ENCODE measurements around the gene PGLYRP4. TPM values are rescaled to one million over a fixed set of nuclear protein-coding genes. Genes with fewer than 3 reads are reported as not detected.

Gene PGLYRP4
- total and polyA plus RNA-seq, 8 donors, result not detected

GRCh38 chr1:153343811-153344717 lies 4.6 kb downstream of the PGLYRP4 start:
- intact Hi-C loops (cut with DNase I), result no loop called here
- ATAC-seq, result peak; percentile 5

DNA sequence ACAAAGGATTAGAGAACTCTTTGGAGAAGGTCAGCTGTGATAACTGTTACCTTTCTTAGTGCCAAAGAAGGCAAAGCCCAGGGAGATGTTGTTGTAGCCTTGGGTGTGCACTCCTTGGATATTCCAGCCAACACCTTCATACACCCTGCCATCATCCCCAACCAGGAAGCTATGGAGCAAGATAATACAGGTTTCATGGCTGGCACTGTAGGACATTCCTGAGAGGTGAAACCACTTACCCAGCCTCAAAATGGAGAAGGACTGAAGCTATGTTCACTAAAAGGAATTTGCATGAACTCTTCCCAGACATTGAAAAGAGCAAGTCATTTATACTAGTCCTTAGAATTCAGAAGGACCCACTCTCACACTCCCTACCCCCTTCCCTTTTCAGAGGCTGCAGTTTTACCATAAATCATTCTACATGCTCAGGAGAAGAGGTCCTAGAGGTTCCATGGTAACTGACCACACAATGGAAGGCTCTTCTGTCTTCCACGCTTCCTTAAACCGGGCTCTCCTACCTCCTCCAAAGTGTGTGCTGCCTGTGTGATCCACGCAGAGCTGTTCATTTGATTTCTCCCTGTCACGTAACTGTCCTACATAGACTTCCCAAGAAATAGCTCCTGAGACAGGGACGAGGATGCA lies 5.5 kb downstream of the PGLYRP4 start:
- no peak for ATAC-seq
- Histone ChIP-seq H3K4me1 (peaks cover 0 to 26% of the 10 kb centered on the region in 2 donors), H3K27ac (no peak overlapping the region), H3K36me3 (no peaks in the 10 kb centered on the region), H3K4me3 (no peak overlapping the region), H3K27me3 (peaks cover 0 to 8% of the 10 kb centered on the region in 2 donors), H3K9me3 (no peaks in the 10 kb centered on the region)
- TF ChIP-seq, protein P1, sequence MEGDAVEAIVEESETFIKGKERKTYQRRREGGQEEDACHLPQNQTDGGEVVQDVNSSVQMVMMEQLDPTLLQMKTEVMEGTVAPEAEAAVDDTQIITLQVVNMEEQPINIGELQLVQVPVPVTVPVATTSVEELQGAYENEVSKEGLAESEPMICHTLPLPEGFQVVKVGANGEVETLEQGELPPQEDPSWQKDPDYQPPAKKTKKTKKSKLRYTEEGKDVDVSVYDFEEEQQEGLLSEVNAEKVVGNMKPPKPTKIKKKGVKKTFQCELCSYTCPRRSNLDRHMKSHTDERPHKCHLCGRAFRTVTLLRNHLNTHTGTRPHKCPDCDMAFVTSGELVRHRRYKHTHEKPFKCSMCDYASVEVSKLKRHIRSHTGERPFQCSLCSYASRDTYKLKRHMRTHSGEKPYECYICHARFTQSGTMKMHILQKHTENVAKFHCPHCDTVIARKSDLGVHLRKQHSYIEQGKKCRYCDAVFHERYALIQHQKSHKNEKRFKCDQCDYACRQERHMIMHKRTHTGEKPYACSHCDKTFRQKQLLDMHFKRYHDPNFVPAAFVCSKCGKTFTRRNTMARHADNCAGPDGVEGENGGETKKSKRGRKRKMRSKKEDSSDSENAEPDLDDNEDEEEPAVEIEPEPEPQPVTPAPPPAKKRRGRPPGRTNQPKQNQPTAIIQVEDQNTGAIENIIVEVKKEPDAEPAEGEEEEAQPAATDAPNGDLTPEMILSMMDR (IDR thresholded peaks at IDR 0.05), result no peak
- DNase-seq, result no peak
- intact Hi-C loops (cut with DNase I), result no loop called here

More at GRCh38 chr1:153343811-153344717, 4.6 kb downstream of the PGLYRP4 start:
- Histone ChIP-seq H3K27ac (peak overlapping the region in 1 of 2 donors; percentile 35), H3K4me1 (peaks cover 0 to 26% of the 10 kb centered on the region in 2 donors), H3K4me3 (no peak overlapping the region), H3K27me3 (peaks cover 0 to 17% of the 10 kb centered on the region in 2 donors), H3K36me3 (no peaks in the 10 kb centered on the region), H3K9me3 (no peaks in the 10 kb centered on the region)
- TF ChIP-seq, protein P1 (IDR thresholded peaks at IDR 0.05), result no peak
- DNase-seq, result no peak

- Histone ChIP-seq H3K27ac (no peak overlapping the region), H3K4me3 (no peak overlapping the region), H3K4me1 (peaks cover 0 to 26% of the 10 kb centered on the region in 2 donors), H3K36me3 (no peaks in the 10 kb centered on the region), H3K9me3 (no peaks in the 10 kb centered on the region), H3K27me3 (peaks cover 0 to 4% of the 10 kb centered on the region in 2 donors)
- TF ChIP-seq, protein P1 (IDR thresholded peaks at IDR 0.05), result no peak
- ATAC-seq, result no peak
- intact Hi-C loops (cut with DNase I), result no loop called here
- no peak for DNase-seq
Measured at GRCh38 chr1:153342178-153342577, 6.5 kb downstream of the PGLYRP4 start.

DNA sequence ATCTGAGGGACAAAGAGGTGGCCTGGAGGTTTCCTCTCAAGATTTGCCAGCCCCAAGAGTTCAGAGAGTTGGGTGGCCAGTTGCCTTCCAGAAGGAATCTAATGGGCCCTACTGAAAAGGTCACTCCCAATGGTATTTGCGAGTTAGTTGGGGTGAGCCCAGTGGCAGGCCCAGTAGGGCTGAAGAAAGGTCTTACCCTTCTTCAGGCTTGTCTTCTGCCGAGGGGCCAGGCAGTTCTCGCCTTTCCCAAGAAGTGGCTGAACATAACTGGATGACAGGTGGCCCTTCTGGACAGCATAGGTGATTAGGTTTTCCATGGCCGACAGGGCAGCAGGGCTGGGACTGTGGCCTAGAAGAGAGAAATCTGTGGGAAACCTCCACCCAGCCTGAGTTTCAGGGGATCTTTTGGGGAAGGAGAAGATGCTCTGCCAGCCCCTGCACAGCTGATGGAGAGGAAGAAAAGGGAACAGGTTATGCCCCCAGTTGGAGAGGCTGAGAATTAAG lies 7.2 kb downstream of the PGLYRP4 start:
- Histone ChIP-seq H3K36me3 (no peaks in the 10 kb centered on the region), H3K27ac (no peak overlapping the region), H3K4me1 (peaks cover 0 to 23% of the 10 kb centered on the region in 2 donors), H3K4me3 (no peak overlapping the region), H3K9me3 (no peaks in the 10 kb centered on the region), H3K27me3 (peaks cover 0 to 4% of the 10 kb centered on the region in 2 donors)
- no peak for ATAC-seq
- intact Hi-C loops (cut with DNase I), result no loop called here
- no peak for DNase-seq
- TF ChIP-seq, protein P1 (IDR thresholded peaks at IDR 0.05), result no peak

GRCh38 chr1:153340356-153340755 lies 8.3 kb downstream of the PGLYRP4 start:
- no peaks in the 10 kb centered on the region for H3K27me3 ChIP-seq
- ATAC-seq, result no peak

More at GRCh38 chr1:153340356-153340755, 8.3 kb downstream of the PGLYRP4 start:
- Histone ChIP-seq H3K4me1 (peaks cover 0 to 12% of the 10 kb centered on the region in 2 donors), H3K4me3 (no peak overlapping the region), H3K9me3 (no peaks in the 10 kb centered on the region), H3K27ac (no peak overlapping the region), H3K36me3 (no peaks in the 10 kb centered on the region)
- TF ChIP-seq, protein P1 (IDR thresholded peaks at IDR 0.05), result no peak
- DNase-seq, result no peak
- intact Hi-C loops (cut with DNase I), result no loop called here
